Natural killer cell treated with Interleukin-12 subunit alpha and Interleukin-12 subunit beta and Interleukin-15 and Interleukin-18, amount 100 ng/mL, for 72 hours (primary cell): ENCODE measurements around the gene CAPN12. TPM values are rescaled to one million over a fixed set of nuclear protein-coding genes. Genes with fewer than 3 reads are reported as not detected.
"Not testable (repeated sequence)": the region's sequence is repeated elsewhere in the genome, so short reads cannot be mapped to it uniquely, and the experiment has no call there.

Experiments
- ATAC-seq, 2 donors: fragments of 150-1000 bp; cut with Tn5 transposase in 1 of 2; sonication (Bioruptor Pico), chemical (Tn5 transposase) in 1 of 2; 2 replicates each; pipeline ENCODE4 v1.10.0; 2021
- DNase-seq: peaks from one replicate; pipeline ENCODE4 v3.0.0; 2022; ENCODE audit warnings: low spot score
- H3K27ac Mint-ChIP-seq, 2 donors: 1 replicate in 1 of 2; 2 replicates in 1 of 2; pipeline ENCODE4 v1.8.0; 2022; ENCODE audit warnings: mixed read lengths in 2 of 2, mild to moderate bottlenecking in 1 of 2, moderate library complexity in 1 of 2
- H3K27me3 Mint-ChIP-seq, 2 donors: 1 replicate in 1 of 2; 2 replicates in 1 of 2; pipeline ENCODE4 v1.8.0; 2022; ENCODE audit warnings: mixed read lengths in 2 of 2
- H3K36me3 Mint-ChIP-seq: one replicate; pipeline ENCODE4 v1.8.0; 2022; ENCODE audit warnings: mixed read lengths
- H3K4me1 Mint-ChIP-seq, 2 donors: 1 replicate in 1 of 2; 2 replicates in 1 of 2; pipeline ENCODE4 v1.8.0; 2022; ENCODE audit warnings: low read depth in 2 of 2, mixed read lengths in 2 of 2, mild to moderate bottlenecking in 1 of 2
- H3K4me3 Mint-ChIP-seq: one replicate; pipeline ENCODE4 v1.8.0; 2022; ENCODE audit warnings: mixed read lengths
- H3K9me3 Mint-ChIP-seq: 2 replicates; pipeline ENCODE4 v1.8.0; 2022; ENCODE audit warnings: mixed read lengths
- total RNA-seq, 2 donors: library from RNA; stranded (reverse); gene quantifications; one replicate each; pipeline ENCODE4 v1.2.3, GENCODE V29; 2022

The CAPN12 gene
- total RNA-seq, 2 donors from 2014 or later, result 3.6 to 10.4 TPM

- not testable (repeated sequence) for ATAC-seq, DNase-seq, H3K4me3 Mint-ChIP-seq, H3K4me1 Mint-ChIP-seq, H3K9me3 Mint-ChIP-seq, H3K27me3 Mint-ChIP-seq, H3K36me3 Mint-ChIP-seq
- peak overlapping the region in 1 of 2 donors; percentile 11 for H3K27ac Mint-ChIP-seq
These were observed 17.7 kb upstream of the CAPN12 start for GRCh38 chr19:38761884-38762389.

DNA sequence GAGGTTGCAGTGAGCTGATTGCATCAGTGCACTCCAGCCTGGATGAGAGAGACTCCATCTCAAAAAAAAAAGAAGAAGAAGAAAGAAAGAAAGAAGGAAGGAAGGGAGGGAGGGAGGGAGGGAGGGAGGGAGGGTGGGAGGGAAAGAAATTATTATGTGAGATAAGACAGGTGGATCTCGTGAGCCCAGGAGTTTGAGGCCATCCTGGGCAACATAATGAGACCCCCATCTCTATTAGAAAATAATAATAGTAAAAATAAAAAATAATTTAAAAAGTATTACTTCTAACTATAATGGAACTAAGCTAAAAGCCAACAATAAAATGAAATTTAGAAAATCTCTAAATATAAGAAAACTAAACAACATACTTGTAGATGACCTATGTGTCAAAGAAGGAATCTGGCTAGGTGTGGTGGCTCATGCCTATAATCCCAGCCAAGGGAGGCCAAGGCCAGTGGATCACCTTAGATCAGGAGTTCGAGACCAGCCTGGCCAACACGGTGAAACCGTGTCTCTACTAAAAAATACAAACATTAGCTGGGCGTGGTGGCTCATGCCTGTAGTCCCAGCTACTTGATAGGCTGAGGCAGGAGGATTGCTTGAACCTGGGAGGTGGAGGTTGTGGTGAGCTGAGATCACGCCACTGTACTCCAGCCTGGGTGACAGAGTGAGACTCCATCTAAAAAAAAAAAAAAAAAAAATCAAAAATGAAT is 16.7 kb upstream of the CAPN12 start:
- not testable (repeated sequence) for H3K4me3 Mint-ChIP-seq, ATAC-seq, H3K27ac Mint-ChIP-seq, H3K9me3 Mint-ChIP-seq, DNase-seq, H3K4me1 Mint-ChIP-seq, H3K36me3 Mint-ChIP-seq, H3K27me3 Mint-ChIP-seq

- no peaks in the 10 kb centered on the region for H3K4me1 Mint-ChIP-seq
These were observed 15.3 kb upstream of the CAPN12 start for GRCh38 chr19:38759590-38760003.

DNA sequence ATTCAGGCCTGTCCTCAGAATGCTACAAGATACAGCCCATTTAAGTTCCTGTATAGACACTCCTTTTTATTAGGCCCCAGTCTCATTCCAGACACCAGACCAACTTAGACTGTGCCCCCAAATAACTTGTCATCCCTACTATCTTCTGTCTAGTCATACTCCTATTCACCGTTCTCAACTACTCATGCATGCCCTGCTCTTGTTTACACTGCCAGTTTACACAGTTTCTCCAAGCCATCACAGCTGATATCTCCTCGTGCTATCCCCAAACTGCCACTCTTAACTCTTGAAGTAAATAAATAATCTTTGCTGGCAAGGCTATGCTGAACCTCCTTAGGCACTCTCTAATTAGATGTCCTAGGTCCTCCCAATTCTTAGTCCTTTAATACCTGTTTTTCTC is 9.9 kb upstream of the CAPN12 start:
- H3K27me3 Mint-ChIP-seq, H3K4me1 Mint-ChIP-seq, H3K36me3 Mint-ChIP-seq, DNase-seq, H3K4me3 Mint-ChIP-seq, H3K27ac Mint-ChIP-seq, ATAC-seq, H3K9me3 Mint-ChIP-seq: not testable (repeated sequence)

More at GRCh38 chr19:38759590-38760003, 15.3 kb upstream of the CAPN12 start:
- no peak overlapping the region for H3K4me3 Mint-ChIP-seq
- no peaks in the 10 kb centered on the region for H3K9me3 Mint-ChIP-seq
- DNase-seq (no peak), ATAC-seq (no peak)
- no peak overlapping the region for H3K27ac Mint-ChIP-seq
- no peaks in the 10 kb centered on the region for H3K36me3 Mint-ChIP-seq
- H3K27me3 Mint-ChIP-seq, result no peaks in the 10 kb centered on the region

GRCh38 chr19:38753783-38754182 is 9.5 kb upstream of the CAPN12 start:
- DNase-seq, H3K4me3 Mint-ChIP-seq, ATAC-seq, H3K9me3 Mint-ChIP-seq, H3K27ac Mint-ChIP-seq, H3K36me3 Mint-ChIP-seq, H3K4me1 Mint-ChIP-seq, H3K27me3 Mint-ChIP-seq: not testable (repeated sequence)

GRCh38 chr19:38745316-38745715 is 1.0 kb upstream of the CAPN12 start:
- Mint-ChIP-seq H3K4me3 (no peak overlapping the region), H3K9me3 (no peaks in the 10 kb centered on the region), H3K27ac (no peak overlapping the region), H3K36me3 (no peaks in the 10 kb centered on the region), H3K27me3 (no peaks in the 10 kb centered on the region), H3K4me1 (no peaks in the 10 kb centered on the region)
- ATAC-seq (peak; percentile 22 to 48), DNase-seq (no peak)

DNA sequence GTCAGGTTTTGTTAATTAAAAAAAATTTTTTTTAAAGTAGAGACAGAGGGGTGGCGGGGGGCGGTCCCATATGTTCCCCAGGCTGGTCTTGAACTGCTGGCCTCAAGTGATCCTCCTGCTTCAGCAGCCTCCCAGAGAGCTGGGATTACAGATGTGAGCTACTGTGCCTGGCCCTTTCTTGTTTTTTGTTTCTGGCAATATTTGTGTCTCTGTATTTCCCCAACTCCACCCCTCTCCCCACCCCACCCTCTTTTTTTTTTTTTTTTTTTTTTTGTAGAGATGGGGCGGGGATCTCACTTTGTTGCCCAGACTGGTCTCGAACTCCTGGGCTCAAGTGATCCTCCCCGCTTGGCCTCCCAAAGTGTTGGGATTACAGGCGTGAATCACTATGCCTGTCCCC is 600 bp upstream of the CAPN12 start:
- Mint-ChIP-seq H3K9me3 (no peaks in the 10 kb centered on the region), H3K27me3 (no peaks in the 10 kb centered on the region), H3K27ac (no peak overlapping the region), H3K4me3 (no peak overlapping the region), H3K4me1 (peaks cover 0 to under 1% of the 10 kb centered on the region in 2 donors), H3K36me3 (no peaks in the 10 kb centered on the region)
- no peak for ATAC-seq
- no peak for DNase-seq

DNA sequence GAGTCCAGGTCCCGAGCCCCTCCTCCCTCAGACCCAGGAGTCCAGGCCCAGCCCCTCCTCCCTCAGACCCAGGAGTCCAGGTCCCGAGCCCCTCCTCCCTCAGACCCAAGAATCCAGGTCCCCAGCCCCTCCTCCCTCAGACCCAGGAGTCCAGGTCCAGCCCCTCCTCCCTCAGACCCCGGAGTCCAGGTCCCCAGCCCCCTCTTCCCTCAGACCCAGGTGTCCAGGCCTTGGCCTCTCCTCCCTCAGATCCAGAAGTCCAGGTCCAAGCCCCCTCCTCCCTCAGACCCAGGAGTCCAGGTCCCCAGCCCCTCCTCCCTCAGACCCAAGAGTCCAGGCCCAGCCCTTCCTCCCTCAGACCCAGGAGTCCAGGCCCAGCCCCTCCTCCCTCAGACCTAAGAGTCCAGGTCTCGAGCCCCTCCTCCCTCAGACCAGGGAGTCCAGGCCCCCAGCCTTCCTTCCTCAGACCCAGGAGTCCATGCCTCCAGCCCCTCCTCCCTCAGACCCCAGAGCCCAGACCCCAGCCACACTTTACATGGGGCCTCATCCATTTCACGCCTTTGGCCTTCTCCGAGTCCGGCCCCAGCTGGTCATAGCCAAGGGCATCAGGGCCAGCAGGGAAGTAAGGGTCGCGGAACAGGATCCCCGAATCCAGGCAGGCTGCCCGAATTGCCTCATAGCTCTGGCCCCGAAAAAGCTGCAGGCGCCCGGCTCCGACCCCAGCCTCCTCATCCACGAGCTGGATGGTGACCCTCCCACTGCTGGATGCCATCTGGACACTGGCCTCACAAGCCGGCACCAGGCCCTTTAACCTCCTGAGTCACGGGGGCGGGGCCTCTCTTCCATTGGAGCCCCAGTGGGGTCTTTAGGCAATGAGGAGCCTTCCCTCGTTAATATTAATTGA is 628 bp downstream of the CAPN12 start:
- no peak for DNase-seq
- ATAC-seq, result no peak
- H3K4me1 Mint-ChIP-seq, result peaks cover 10 to 13% of the 10 kb centered on the region in 2 donors
- H3K9me3 Mint-ChIP-seq, result no peaks in the 10 kb centered on the region
- no peaks in the 10 kb centered on the region for H3K36me3 Mint-ChIP-seq
- H3K4me3 Mint-ChIP-seq, result no peak overlapping the region
- H3K27me3 Mint-ChIP-seq, result no peaks in the 10 kb centered on the region
- H3K27ac Mint-ChIP-seq, result no peak overlapping the region

- H3K27me3 Mint-ChIP-seq, result no peaks in the 10 kb centered on the region
- no peak for DNase-seq
- H3K36me3 Mint-ChIP-seq, result no peaks in the 10 kb centered on the region
- peaks cover 14 to 18% of the 10 kb centered on the region in 2 donors for H3K4me1 Mint-ChIP-seq
- ATAC-seq, result no peak
- no peak overlapping the region for H3K4me3 Mint-ChIP-seq
- no peak overlapping the region for H3K27ac Mint-ChIP-seq
- H3K9me3 Mint-ChIP-seq, result no peaks in the 10 kb centered on the region
These were observed 1.4 kb downstream of the CAPN12 start for GRCh38 chr19:38742906-38743305.

- H3K27ac Mint-ChIP-seq, result no peak overlapping the region
- no peak overlapping the region for H3K4me3 Mint-ChIP-seq
- no peaks in the 10 kb centered on the region for H3K27me3 Mint-ChIP-seq
- no peaks in the 10 kb centered on the region for H3K36me3 Mint-ChIP-seq
- DNase-seq (no peak), ATAC-seq (no peak)
- no peaks in the 10 kb centered on the region for H3K9me3 Mint-ChIP-seq
- H3K4me1 Mint-ChIP-seq, result peaks cover 18 to 23% of the 10 kb centered on the region in 2 donors
These were observed 2.0 kb downstream of the CAPN12 start for GRCh38 chr19:38742296-38742695.

DNA sequence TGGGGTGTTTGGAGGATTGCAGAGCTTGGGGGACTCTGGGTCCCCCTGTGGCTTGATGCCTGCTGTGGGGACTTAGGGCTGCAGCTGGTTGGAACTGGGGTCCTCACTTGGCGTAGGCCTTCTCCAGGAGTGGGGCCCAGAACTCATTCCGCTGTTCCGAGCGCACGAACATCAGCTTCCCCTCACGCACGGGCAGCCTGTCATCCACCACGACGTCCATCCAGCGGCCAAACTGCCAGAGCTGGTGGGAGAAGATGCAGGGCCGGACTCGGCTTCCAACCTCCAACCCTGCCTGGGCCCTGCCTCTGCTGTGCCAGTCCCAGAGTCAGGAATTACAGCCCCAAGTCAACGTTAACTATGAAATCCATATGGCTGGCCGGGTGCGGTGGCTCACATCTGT is 2.6 kb downstream of the CAPN12 start:
- peak overlapping the region in 1 of 2 donors; percentile 38 for H3K27ac Mint-ChIP-seq
- H3K36me3 Mint-ChIP-seq, result no peaks in the 10 kb centered on the region
- ATAC-seq (no peak), DNase-seq (no peak)
- no peaks in the 10 kb centered on the region for H3K9me3 Mint-ChIP-seq
- H3K4me3 Mint-ChIP-seq, result no peak overlapping the region
- H3K27me3 Mint-ChIP-seq, result no peaks in the 10 kb centered on the region
- peaks cover 19 to 23% of the 10 kb centered on the region in 2 donors for H3K4me1 Mint-ChIP-seq

- H3K9me3 Mint-ChIP-seq, result no peaks in the 10 kb centered on the region
- DNase-seq, result no peak
- no peaks in the 10 kb centered on the region for H3K36me3 Mint-ChIP-seq
- H3K27ac Mint-ChIP-seq, result peak overlapping the region in 1 of 2 donors; percentile 38
- no peak overlapping the region for H3K4me3 Mint-ChIP-seq
- H3K27me3 Mint-ChIP-seq, result no peaks in the 10 kb centered on the region
- ATAC-seq, result no peak
- H3K4me1 Mint-ChIP-seq, result peaks cover 22 to 23% of the 10 kb centered on the region in 2 donors
These were observed 3.3 kb downstream of the CAPN12 start for GRCh38 chr19:38740932-38741331.

GRCh38 chr19:38740257-38740592 is 4.0 kb downstream of the CAPN12 start:
- H3K36me3 Mint-ChIP-seq, result no peaks in the 10 kb centered on the region
- H3K4me3 Mint-ChIP-seq, result no peak overlapping the region
- no peaks in the 10 kb centered on the region for H3K27me3 Mint-ChIP-seq
- ATAC-seq, result peak in 1 of 2 donors; percentile 20
- H3K9me3 Mint-ChIP-seq, result no peaks in the 10 kb centered on the region
- peaks cover 24 to 25% of the 10 kb centered on the region in 2 donors for H3K4me1 Mint-ChIP-seq
- DNase-seq, result no peak
- H3K27ac Mint-ChIP-seq, result no peak overlapping the region
